Measurements from ENCODE around the gene UMODL1. TPM values are rescaled to one million over a fixed set of nuclear protein-coding genes. Genes with fewer than 3 reads are reported as not detected.

The UMODL1 gene
- total and polyA plus RNA-seq, 2 donors (not counting 3 experiments of a cell fraction or from before 2014, with no cell fraction given), result not detected

DNA sequence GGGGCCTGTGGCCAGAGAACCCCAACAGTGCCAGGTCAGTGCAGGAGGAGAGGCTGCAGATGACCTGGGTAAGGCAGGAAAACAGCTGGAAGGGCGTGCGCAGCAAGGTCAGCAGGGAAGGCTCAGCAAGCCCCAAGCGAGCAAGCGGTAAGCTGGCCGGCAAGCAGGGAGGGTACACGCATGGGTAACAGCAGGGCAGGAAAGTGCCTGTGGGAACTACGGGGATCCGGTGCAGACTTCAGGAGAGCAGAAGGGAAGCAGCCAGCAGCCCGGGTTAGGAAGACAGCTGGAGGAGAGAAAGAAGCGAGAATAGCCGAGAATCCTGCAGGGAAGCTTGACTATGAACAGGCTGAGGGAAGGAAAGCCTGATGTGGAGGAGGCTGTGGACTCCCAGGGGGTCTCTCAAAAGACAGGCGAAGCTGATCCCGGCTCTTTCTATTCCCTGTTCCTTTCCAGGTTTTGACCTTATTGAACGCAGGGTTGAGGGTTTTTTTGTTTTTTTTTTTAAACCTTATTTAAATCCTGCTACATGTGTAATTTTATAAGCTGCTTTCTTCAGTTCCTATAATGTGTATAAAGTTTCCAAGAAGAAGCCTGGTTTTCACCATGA is 20.9 kb downstream of the UMODL1 start:
- intact Hi-C loops (cut with micrococcal nuclease) (no loop called here), dilution Hi-C loops (cut with MboI; ENCODE audit: extremely low pct_ligation_motif_present, low sequenced_read_pairs) (no loop called here)
- Histone ChIP-seq H4K20me1 (replicated peaks; ENCODE audit: control insufficient read depth, extremely low read depth, insufficient read depth, low read length) (no peaks in the 10 kb centered on the region), H3K36me3 (ENCODE audit: control insufficient read depth in 2 of 2, extremely low read depth in 1 of 2, insufficient read depth in 2 of 2, low read length in 2 of 2) (no peaks in the 10 kb centered on the region), H3K27ac (ENCODE audit: insufficient read depth, low read depth, low read length) (no peak overlapping the region), H3K9me1 (replicated peaks; ENCODE audit: control insufficient read depth, extremely low read depth, insufficient read depth, low read length) (no peaks in the 10 kb centered on the region), H3K9me3 (replicated peaks; ENCODE audit: control insufficient read depth, insufficient read depth, low read length) (no peaks in the 10 kb centered on the region), H3K79me2 (ENCODE audit: control insufficient read depth, insufficient read depth, low read length) (no peaks in the 10 kb centered on the region), H3K9ac (replicated peaks; ENCODE audit: extremely low read depth, insufficient read depth, low read length) (no peak overlapping the region), H3K4me1 (ENCODE audit: control insufficient read depth, extremely low read depth, insufficient read depth, low read length) (peaks cover 3% of the 10 kb centered on the region), H3K4me2 (ENCODE audit: insufficient read depth, low read length) (no peak overlapping the region), H3K27me3 (ENCODE audit: control insufficient read depth in 2 of 2, insufficient read depth in 2 of 2, low read length in 2 of 2) (peaks cover 22 to 23% of the 10 kb centered on the region in 2 experiments), H2AFZ (ENCODE audit: low read depth, low read length) (no peak overlapping the region), H3K4me3 (replicated peaks in 1 of 3; ENCODE audit: insufficient read depth in 1 of 3, low read depth in 1 of 3, low read length in 3 of 3) (no peak overlapping the region)
- TF ChIP-seq JUN (IDR thresholded peaks at IDR 0.05; ENCODE audit: borderline replicate concordance, insufficient read depth, insufficient read length, low read depth), result no peak
- TF ChIP-seq FOS (IDR thresholded peaks at IDR 0.05; ENCODE audit: borderline replicate concordance, insufficient read depth, low read length), result no peak
- TF ChIP-seq EZH2 (IDR thresholded peaks at IDR 0.05; ENCODE audit: borderline replicate concordance, low read depth, low read length, severe bottlenecking), result no peak
- TF ChIP-seq POLR2A (IDR thresholded peaks at IDR 0.05; ENCODE audit: low read depth, low read length), result no peak
- no peak for TF ChIP-seq MYC (IDR thresholded peaks at IDR 0.05; ENCODE audit: low read depth, low read length)
- no peak for FAIRE-seq
- BruUV-seq (replicated peaks), result no TSS peak
- ChIA-PET CTCF (interaction anchor here (1.0 to 2.3 kb wide), 7 partner anchors 12 to 275 kb away, joined by 3 to 13 read pairs (median 4); no protein-coding TSS in a partner anchor), POLR2A (no interaction called here)
- no peak for DNase-seq (ENCODE audit: low read depth, low spot score)

- Histone ChIP-seq H3K9me3 (replicated peaks; ENCODE audit: control insufficient read depth, insufficient read depth, low read length) (no peaks in the 10 kb centered on the region), H3K27me3 (ENCODE audit: control insufficient read depth in 2 of 2, insufficient read depth in 2 of 2, low read length in 2 of 2) (peaks cover 22 to 23% of the 10 kb centered on the region in 2 experiments), H3K9ac (replicated peaks; ENCODE audit: extremely low read depth, insufficient read depth, low read length) (no peak overlapping the region), H3K27ac (ENCODE audit: insufficient read depth, low read depth, low read length) (no peak overlapping the region), H2AFZ (ENCODE audit: low read depth, low read length) (no peak overlapping the region), H4K20me1 (replicated peaks; ENCODE audit: control insufficient read depth, extremely low read depth, insufficient read depth, low read length) (no peaks in the 10 kb centered on the region), H3K4me2 (ENCODE audit: insufficient read depth, low read length) (no peak overlapping the region), H3K79me2 (ENCODE audit: control insufficient read depth, insufficient read depth, low read length) (no peaks in the 10 kb centered on the region), H3K4me1 (ENCODE audit: control insufficient read depth, extremely low read depth, insufficient read depth, low read length) (peaks cover 9% of the 10 kb centered on the region), H3K36me3 (ENCODE audit: control insufficient read depth in 2 of 2, extremely low read depth in 1 of 2, insufficient read depth in 2 of 2, low read length in 2 of 2) (no peaks in the 10 kb centered on the region), H3K9me1 (replicated peaks; ENCODE audit: control insufficient read depth, extremely low read depth, insufficient read depth, low read length) (no peaks in the 10 kb centered on the region), H3K4me3 (replicated peaks in 1 of 3; ENCODE audit: insufficient read depth in 1 of 3, low read depth in 1 of 3, low read length in 3 of 3) (no peak overlapping the region)
- ChIA-PET POLR2A (no interaction called here), CTCF (interaction anchor here (1.0 to 2.3 kb wide), 7 partner anchors 11 to 276 kb away, joined by 3 to 13 read pairs (median 4); no protein-coding TSS in a partner anchor)
- DNase-seq (ENCODE audit: low read depth, low spot score) (no peak), FAIRE-seq (no peak)
- intact Hi-C loops (cut with micrococcal nuclease) (no loop called here), dilution Hi-C loops (cut with MboI; ENCODE audit: extremely low pct_ligation_motif_present, low sequenced_read_pairs) (no loop called here)
- TF ChIP-seq FOS (IDR thresholded peaks at IDR 0.05; ENCODE audit: borderline replicate concordance, insufficient read depth, low read length), result no peak
- TF ChIP-seq, protein P1, sequence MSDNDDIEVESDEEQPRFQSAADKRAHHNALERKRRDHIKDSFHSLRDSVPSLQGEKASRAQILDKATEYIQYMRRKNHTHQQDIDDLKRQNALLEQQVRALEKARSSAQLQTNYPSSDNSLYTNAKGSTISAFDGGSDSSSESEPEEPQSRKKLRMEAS (IDR thresholded peaks at IDR 0.05; ENCODE audit: insufficient read depth, insufficient read length), result no peak
- no peak for TF ChIP-seq GATA2 (IDR thresholded peaks at IDR 0.05; ENCODE audit: insufficient read depth, insufficient read length, low read depth, low read length)
- no peak for TF ChIP-seq JUN (IDR thresholded peaks at IDR 0.05; ENCODE audit: borderline replicate concordance, insufficient read depth, insufficient read length, low read depth)
- TF ChIP-seq, protein P2, sequence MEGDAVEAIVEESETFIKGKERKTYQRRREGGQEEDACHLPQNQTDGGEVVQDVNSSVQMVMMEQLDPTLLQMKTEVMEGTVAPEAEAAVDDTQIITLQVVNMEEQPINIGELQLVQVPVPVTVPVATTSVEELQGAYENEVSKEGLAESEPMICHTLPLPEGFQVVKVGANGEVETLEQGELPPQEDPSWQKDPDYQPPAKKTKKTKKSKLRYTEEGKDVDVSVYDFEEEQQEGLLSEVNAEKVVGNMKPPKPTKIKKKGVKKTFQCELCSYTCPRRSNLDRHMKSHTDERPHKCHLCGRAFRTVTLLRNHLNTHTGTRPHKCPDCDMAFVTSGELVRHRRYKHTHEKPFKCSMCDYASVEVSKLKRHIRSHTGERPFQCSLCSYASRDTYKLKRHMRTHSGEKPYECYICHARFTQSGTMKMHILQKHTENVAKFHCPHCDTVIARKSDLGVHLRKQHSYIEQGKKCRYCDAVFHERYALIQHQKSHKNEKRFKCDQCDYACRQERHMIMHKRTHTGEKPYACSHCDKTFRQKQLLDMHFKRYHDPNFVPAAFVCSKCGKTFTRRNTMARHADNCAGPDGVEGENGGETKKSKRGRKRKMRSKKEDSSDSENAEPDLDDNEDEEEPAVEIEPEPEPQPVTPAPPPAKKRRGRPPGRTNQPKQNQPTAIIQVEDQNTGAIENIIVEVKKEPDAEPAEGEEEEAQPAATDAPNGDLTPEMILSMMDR (IDR thresholded peaks at IDR 0.05; ENCODE audit: extremely low read depth in 1 of 2, insufficient read depth in 1 of 2, low read depth in 1 of 2, low read length in 2 of 2), result no peak
- no peak for TF ChIP-seq MYC (IDR thresholded peaks at IDR 0.05; ENCODE audit: low read depth, low read length)
- no TSS peak for BruUV-seq (replicated peaks)
Observed at GRCh38 chr21:42092771-42093170, 21.7 kb downstream of the UMODL1 start.

All from endothelial cell of umbilical vein (primary cell).